ENCODE results near the gene OR6Q1.

The OR6Q1 gene

GRCh38 chr11:58059007-58059350 lies 28.2 kb downstream of the OR6Q1 start:
- DNase-seq = no peak

- no peak for DNase-seq
Measured at GRCh38 chr11:58060535-58060934, 29.8 kb downstream of the OR6Q1 start.

- DNase-seq = no peak
Measured at GRCh38 chr11:58060939-58061672, 30.4 kb downstream of the OR6Q1 start.

GRCh38 chr11:58061813-58062212 lies 31.1 kb downstream of the OR6Q1 start:
- no peak for DNase-seq

- no peak for DNase-seq
Measured at GRCh38 chr11:58067685-58068084, 36.9 kb downstream of the OR6Q1 start.

GRCh38 chr11:58068655-58069054 lies 37.9 kb downstream of the OR6Q1 start:
- no peak for DNase-seq

GRCh38 chr11:58070585-58070984 lies 39.8 kb downstream of the OR6Q1 start:
- no peak for DNase-seq

- no peak for DNase-seq
Measured at GRCh38 chr11:58075781-58076180, 45.0 kb downstream of the OR6Q1 start.
